Spinal cord (tissue), 10 donors: ENCODE results near the gene SIL1. TPM values are rescaled to one million over a fixed set of nuclear protein-coding genes. Genes with fewer than 3 reads are reported as not detected.

Source experiments
- DNase-seq, 6 donors: peaks; one replicate each; pipeline versions ENCODE4 v3.0.0 to v3.0.0-alpha.2; 2013 to 2015; ENCODE audit warnings: low spot score in 6 of 6, low read depth in 4 of 6
- H3K27ac ChIP-seq: one replicate; pipeline ENCODE4 v1.5.1; 2013; ENCODE audit warnings: low read depth, low read length, control low read depth
- H3K27me3 ChIP-seq: one replicate; pipeline ENCODE4 v1.6.1; 2013; ENCODE audit warnings: low read length; ENCODE audit not compliant: control insufficient read depth, insufficient read depth
- H3K36me3 ChIP-seq: one replicate; pipeline ENCODE4 v1.6.1; 2013; ENCODE audit warnings: low read length; ENCODE audit not compliant: control insufficient read depth, insufficient read depth
- H3K4me1 ChIP-seq: one replicate; pipeline ENCODE4 v1.6.1; 2013; ENCODE audit warnings: low read length; ENCODE audit not compliant: control insufficient read depth, insufficient read depth
- H3K4me3 ChIP-seq: one replicate; pipeline ENCODE4 v1.5.1; 2013; ENCODE audit warnings: low read depth, low read length, control low read depth
- H3K9me3 ChIP-seq: one replicate; pipeline ENCODE4 v1.6.1; 2013; ENCODE audit warnings: low read length; ENCODE audit not compliant: control insufficient read depth, insufficient read depth
- WGBS: methylation state at CpG from one replicate; pipeline ENCODE4 v1.1.5; 2013; ENCODE audit warnings: missing lambda C conversion rate; ENCODE audit not compliant: insufficient coverage; 5-methylcytosine and 5-hydroxymethylcytosine counted together
- polyA plus RNA-seq, 2 donors: library from polyadenylated mRNA; unstranded; fragments of 120-200 nt; gene quantifications; one replicate each; pipeline ENCODE4 v1.2.1, GENCODE V29; 2013; ENCODE audit not compliant: insufficient read length in 2 of 2
- total RNA-seq, 2 donors: library from RNA; depleted of rRNA in 1 of 2; stranded (reverse); fragments of 120-200 nt in 1 of 2; fragments of >200 nt in 1 of 2; gene quantifications; one replicate each; pipeline versions ENCODE4 v1.2.3 to v1.2.4, GENCODE V29; 2013 to 2014
- donor health status: healthy.

SIL1 gene
- total and polyA plus RNA-seq, 4 donors, result 18.8 to 53.7 (median 30.7) TPM

DNA sequence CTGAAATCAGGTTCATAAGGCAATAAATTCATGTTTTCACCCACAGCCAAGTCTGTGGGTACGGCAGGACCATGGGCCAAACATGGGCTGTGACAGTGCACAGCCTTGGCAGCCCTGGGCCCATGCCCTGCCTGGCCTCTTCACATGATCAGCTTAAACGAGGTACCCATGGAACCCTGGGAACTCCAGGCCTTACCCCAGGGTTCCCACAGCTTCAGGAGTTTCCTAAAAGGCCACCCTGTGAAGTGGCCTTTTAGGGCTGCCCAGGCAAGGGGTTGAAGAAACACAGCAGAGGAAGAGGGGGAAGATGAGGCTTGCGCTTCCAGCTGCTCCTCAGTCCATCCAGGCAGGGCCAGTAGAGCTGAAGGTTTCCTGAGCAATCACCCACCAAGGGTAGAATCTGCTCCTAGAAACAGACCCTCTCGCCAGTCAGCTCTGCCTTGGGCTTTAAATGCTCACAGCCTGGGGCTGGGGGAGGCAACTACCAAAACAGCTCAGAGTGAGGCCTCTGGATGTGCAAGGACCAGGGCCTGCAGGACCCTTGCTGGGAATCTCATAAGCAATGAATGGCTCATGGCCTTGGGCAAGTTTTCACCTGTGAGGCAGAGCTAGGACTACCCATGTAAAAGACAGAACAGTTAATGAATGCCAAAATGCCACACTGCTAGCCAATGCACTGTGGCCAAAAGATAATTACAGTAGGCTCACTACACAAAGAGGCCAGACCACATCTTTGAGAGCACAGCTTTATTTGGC, 243.7 kb downstream of the SIL1 start:
- DNase-seq, result no peak
- H3K9me3 ChIP-seq, result no peaks in the 10 kb centered on the region
- peaks cover 66% of the 10 kb centered on the region for H3K4me1 ChIP-seq
- H3K27ac ChIP-seq, result peak overlapping the region; percentile 83
- H3K4me3 ChIP-seq, result no peak overlapping the region
- 82% methylated on average over 4 of the region's 4 CpGs for WGBS
- no peaks in the 10 kb centered on the region for H3K27me3 ChIP-seq
- peaks cover 13% of the 10 kb centered on the region for H3K36me3 ChIP-seq

GRCh38 chr5:138953387-138954256, 244.5 kb downstream of the SIL1 start:
- Histone ChIP-seq H3K4me1 (peaks cover 74% of the 10 kb centered on the region), H3K4me3 (no peak overlapping the region), H3K27me3 (no peaks in the 10 kb centered on the region), H3K27ac (peak overlapping the region; percentile 83), H3K36me3 (peaks cover 13% of the 10 kb centered on the region), H3K9me3 (no peaks in the 10 kb centered on the region)
- peak in 5 of 6 donors; percentile 68 to 96 (median 76) for DNase-seq
- 10% methylated on average over 12 of the region's 14 CpGs for WGBS

DNA sequence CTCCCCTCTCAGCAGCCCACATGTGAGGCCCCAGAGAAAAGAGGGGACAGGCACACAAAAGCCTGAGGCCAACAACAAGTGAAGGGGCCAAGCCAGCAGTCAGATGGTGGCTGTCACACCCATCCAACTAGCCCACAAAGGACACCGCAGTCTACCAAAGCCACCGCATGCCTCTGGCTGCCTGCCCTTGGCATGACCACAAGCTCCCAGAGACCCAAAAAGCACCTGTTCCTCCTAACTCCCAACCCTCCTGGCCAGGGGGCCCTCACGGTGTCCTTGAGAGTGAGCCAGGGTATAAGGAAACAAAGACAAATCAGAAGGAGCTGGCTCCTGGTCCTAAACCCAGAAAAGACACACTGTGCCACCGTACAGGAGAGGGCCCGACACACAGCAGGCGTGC, 245.2 kb downstream of the SIL1 start:
- Histone ChIP-seq H3K27me3 (no peaks in the 10 kb centered on the region), H3K4me3 (no peak overlapping the region), H3K9me3 (no peaks in the 10 kb centered on the region), H3K36me3 (peaks cover 19% of the 10 kb centered on the region), H3K27ac (peak overlapping the region; percentile 83), H3K4me1 (peaks cover 81% of the 10 kb centered on the region)
- DNase-seq, result no peak
- 41% methylated on average over 5 of the region's 6 CpGs for WGBS

- 74% methylated on average over 7 of the region's 17 CpGs for WGBS
- Histone ChIP-seq H3K27ac (peak overlapping the region; percentile 83), H3K27me3 (no peaks in the 10 kb centered on the region), H3K4me1 (peaks cover 89% of the 10 kb centered on the region), H3K9me3 (no peaks in the 10 kb centered on the region), H3K36me3 (peaks cover 23% of the 10 kb centered on the region), H3K4me3 (no peak overlapping the region)
- DNase-seq, result no peak
Measured at GRCh38 chr5:138951986-138952735, 246.0 kb downstream of the SIL1 start.

- WGBS, result 93% methylated on average over 16 of the region's 18 CpGs
- no peaks in the 10 kb centered on the region for H3K27me3 ChIP-seq
- no peak overlapping the region for H3K27ac ChIP-seq
Measured at GRCh38 chr5:138951091-138951985, 246.8 kb downstream of the SIL1 start.

GRCh38 chr5:138950421-138951031, 247.6 kb downstream of the SIL1 start:
- no peak overlapping the region for H3K4me3 ChIP-seq
- H3K4me1 ChIP-seq, result peaks cover 100% of the 10 kb centered on the region
- 58% methylated on average over 14 of the region's 14 CpGs for WGBS
- peaks cover 31% of the 10 kb centered on the region for H3K36me3 ChIP-seq
- DNase-seq, result peak in 2 of 6 donors; percentile 42 to 81
- H3K9me3 ChIP-seq, result no peaks in the 10 kb centered on the region
- H3K27ac ChIP-seq, result peak overlapping the region; percentile 72
- H3K27me3 ChIP-seq, result no peaks in the 10 kb centered on the region

More at GRCh38 chr5:138951091-138951985, 246.8 kb downstream of the SIL1 start:
- Histone ChIP-seq H3K9me3 (no peaks in the 10 kb centered on the region), H3K4me3 (no peak overlapping the region), H3K36me3 (peaks cover 31% of the 10 kb centered on the region), H3K4me1 (peaks cover 97% of the 10 kb centered on the region)
- no peak for DNase-seq

DNA sequence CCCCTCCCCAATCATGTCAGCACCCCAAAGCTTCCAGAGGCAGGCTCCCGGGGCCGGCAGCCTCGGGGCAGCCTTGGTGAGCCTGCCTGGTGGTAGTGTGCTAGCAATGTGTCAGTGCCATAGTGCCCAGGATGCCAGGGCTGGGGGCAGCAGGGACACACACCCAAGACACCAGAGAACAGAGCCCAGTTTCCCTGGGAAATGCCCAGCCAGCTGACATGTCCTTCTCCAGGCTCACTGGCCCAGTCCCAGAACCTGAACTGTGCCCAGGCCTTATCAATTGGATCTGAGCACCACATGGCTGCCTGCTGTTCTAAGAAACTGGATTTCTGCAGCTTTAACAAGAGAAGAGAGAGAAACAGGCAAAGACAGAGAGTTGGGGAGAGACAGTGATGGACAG, 248.2 kb downstream of the SIL1 start:
- Histone ChIP-seq H3K4me3 (no peak overlapping the region), H3K27me3 (no peaks in the 10 kb centered on the region), H3K9me3 (no peaks in the 10 kb centered on the region), H3K27ac (peak overlapping the region; percentile 72), H3K36me3 (peaks cover 32% of the 10 kb centered on the region), H3K4me1 (peaks cover 100% of the 10 kb centered on the region)
- peak in 2 of 6 donors; percentile 32 to 61 for DNase-seq
- WGBS, result no CpG with 5 or more reads among the region's 3 CpGs

DNA sequence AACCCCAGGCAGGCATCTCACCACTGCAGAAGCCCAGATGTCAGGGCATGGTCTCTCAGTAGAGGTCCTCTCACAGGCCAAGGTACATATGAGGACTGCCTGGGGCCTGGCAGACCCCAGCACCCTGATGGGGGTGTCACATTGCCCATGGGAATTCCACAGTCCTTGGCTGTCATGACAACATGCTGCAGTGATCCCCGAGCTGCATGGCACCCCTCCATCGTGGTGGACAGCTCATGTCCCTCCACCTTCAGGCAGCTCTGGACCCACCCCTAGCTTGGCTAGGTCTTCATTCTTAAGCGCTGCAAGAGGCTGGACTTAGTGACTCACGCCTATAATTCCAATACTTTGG, 249.0 kb downstream of the SIL1 start:
- H3K9me3 ChIP-seq, result no peaks in the 10 kb centered on the region
- H3K36me3 ChIP-seq, result peaks cover 40% of the 10 kb centered on the region
- 66% methylated on average over 4 of the region's 4 CpGs for WGBS
- no peak for DNase-seq
- H3K27me3 ChIP-seq, result no peaks in the 10 kb centered on the region
- H3K27ac ChIP-seq, result peak overlapping the region; percentile 29
- H3K4me3 ChIP-seq, result no peak overlapping the region
- peaks cover 100% of the 10 kb centered on the region for H3K4me1 ChIP-seq
